Measurements from ENCODE around the gene AKR7A3. TPM values are rescaled to one million over a fixed set of nuclear protein-coding genes. Genes with fewer than 3 reads are reported as not detected.
"Not testable (repeated sequence)": the region's sequence is repeated elsewhere in the genome, so short reads cannot be mapped to it uniquely, and the experiment has no call there.

Gene AKR7A3
- 0.20 TPM for polyA plus RNA-seq

- peak within 1 kb of the TSS; percentile 60 to 87 (median 74) for H3K4me3 Mint-ChIP-seq
- H3K9me3 Mint-ChIP-seq, H3K36me3 Mint-ChIP-seq, H3K27me3 Mint-ChIP-seq, H3K27ac Mint-ChIP-seq, H3K4me1 Mint-ChIP-seq: not testable (repeated sequence)
These were observed at the start of gene AKR7A3 for GRCh38 chr1:19288324-19289241. AKR7A3 (minus strand) TSS chr1:19288770; CDS start chr1:19288709, 61 bp downstream.

DNA sequence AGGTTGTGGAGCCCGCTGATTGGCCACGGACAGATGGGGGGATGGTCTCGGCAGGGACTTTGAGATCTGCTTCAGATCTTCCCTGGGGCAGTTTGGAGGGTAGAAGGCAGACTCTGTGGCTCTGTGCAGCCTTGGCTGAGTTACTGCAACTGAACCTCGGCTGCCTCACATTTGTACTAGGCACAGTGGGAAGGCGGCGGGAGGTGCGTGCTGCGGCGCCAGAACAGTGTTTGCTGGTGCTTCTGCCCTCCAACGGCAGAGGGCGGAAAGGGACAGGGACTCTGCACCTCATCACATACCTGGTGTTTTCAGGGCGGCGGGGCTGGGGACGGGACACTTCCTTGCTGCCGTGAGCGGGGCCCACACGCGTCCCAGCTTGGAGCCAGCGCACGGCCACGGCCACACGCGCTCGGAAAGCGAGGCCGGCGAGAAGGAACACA is 49.8 kb upstream of the AKR7A3 start:
- no peaks in the 10 kb centered on the region for H3K9me3 Mint-ChIP-seq
- H3K4me1 Mint-ChIP-seq = peaks cover 0 to 4% (median 0%) of the 10 kb centered on the region in 3 donors
- H3K27me3 Mint-ChIP-seq = no peaks in the 10 kb centered on the region
- peak overlapping the region in 1 of 3 donors; percentile 23 for H3K27ac Mint-ChIP-seq
- H3K36me3 Mint-ChIP-seq = peaks cover 2% of the 10 kb centered on the region
- H3K4me3 Mint-ChIP-seq = no peak overlapping the region

DNA sequence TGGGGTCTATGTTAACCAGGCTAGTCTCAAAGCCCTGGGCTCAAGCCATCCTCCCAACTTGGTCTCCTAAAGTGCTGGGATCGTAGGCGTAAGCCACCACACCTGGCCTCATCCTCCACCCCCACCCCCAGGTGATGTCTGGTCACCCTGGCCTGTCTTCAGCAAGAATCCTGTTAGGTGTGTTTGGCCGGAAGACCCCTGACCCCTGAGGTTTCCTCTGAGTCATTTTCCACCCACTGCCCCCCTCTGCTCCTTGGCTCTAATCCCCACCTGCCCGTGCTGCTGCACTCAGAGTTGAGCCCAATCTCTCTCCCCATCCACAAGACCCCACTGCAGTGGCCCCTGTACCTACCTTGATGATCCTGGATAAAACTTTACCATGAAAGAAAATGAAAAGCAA is 48.7 kb upstream of the AKR7A3 start:
- Mint-ChIP-seq H3K27ac (peak overlapping the region in 1 of 3 donors; percentile 61), H3K36me3 (peaks cover 2% of the 10 kb centered on the region), H3K9me3 (no peaks in the 10 kb centered on the region), H3K27me3 (no peaks in the 10 kb centered on the region), H3K4me3 (no peak overlapping the region), H3K4me1 (peaks cover 0 to 4% (median 0%) of the 10 kb centered on the region in 3 donors)

GRCh38 chr1:19336543-19336942 is 48.0 kb upstream of the AKR7A3 start:
- Mint-ChIP-seq H3K36me3 (peaks cover 2% of the 10 kb centered on the region), H3K4me1 (no peaks in the 10 kb centered on the region), H3K27me3 (no peaks in the 10 kb centered on the region), H3K9me3 (no peaks in the 10 kb centered on the region), H3K27ac (peak overlapping the region in 1 of 3 donors; percentile 53), H3K4me3 (no peak overlapping the region)

GRCh38 chr1:19333587-19334354 is 45.2 kb upstream of the AKR7A3 start:
- no peaks in the 10 kb centered on the region for H3K27me3 Mint-ChIP-seq
- no peaks in the 10 kb centered on the region for H3K4me1 Mint-ChIP-seq
- no peak overlapping the region for H3K27ac Mint-ChIP-seq
- no peaks in the 10 kb centered on the region for H3K9me3 Mint-ChIP-seq
- H3K36me3 Mint-ChIP-seq = no peaks in the 10 kb centered on the region
- H3K4me3 Mint-ChIP-seq = no peak overlapping the region

DNA sequence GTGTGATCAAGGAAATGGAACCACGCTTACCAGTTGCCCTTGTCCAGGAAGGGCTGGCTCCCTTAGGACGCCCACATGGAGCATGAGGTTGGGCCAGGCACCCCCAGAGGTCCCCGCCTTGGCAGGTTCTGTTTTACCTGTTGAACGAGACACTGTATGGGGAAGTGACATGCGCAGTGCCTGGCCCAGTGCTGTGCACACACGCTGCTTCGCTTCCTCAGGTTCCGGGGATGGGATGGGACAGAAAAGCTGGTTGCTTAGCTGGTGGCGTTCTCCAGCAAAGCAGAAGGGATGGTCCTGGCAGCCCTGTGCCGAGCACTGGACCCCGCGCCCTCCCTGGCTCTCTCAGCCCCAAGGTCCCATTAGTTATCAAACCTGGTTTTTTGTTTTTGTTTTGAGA is 44.3 kb upstream of the AKR7A3 start:
- no peaks in the 10 kb centered on the region for H3K4me1 Mint-ChIP-seq
- H3K27me3 Mint-ChIP-seq = no peaks in the 10 kb centered on the region
- H3K4me3 Mint-ChIP-seq = no peak overlapping the region
- no peaks in the 10 kb centered on the region for H3K36me3 Mint-ChIP-seq
- no peak overlapping the region for H3K27ac Mint-ChIP-seq
- no peaks in the 10 kb centered on the region for H3K9me3 Mint-ChIP-seq

GRCh38 chr1:19331262-19331878 is 42.8 kb upstream of the AKR7A3 start:
- Mint-ChIP-seq H3K4me1 (peaks cover 0 to 2% (median 0%) of the 10 kb centered on the region in 3 donors), H3K27me3 (no peaks in the 10 kb centered on the region), H3K27ac (peak overlapping the region in 2 of 3 donors; percentile 25 to 35), H3K36me3 (peaks cover 4% of the 10 kb centered on the region), H3K4me3 (no peak overlapping the region), H3K9me3 (no peaks in the 10 kb centered on the region)

- H3K36me3 Mint-ChIP-seq = peaks cover 4% of the 10 kb centered on the region
- H3K4me1 Mint-ChIP-seq = peaks cover 0 to 2% (median 0%) of the 10 kb centered on the region in 3 donors
- no peaks in the 10 kb centered on the region for H3K9me3 Mint-ChIP-seq
- H3K27me3 Mint-ChIP-seq = no peaks in the 10 kb centered on the region
- H3K27ac Mint-ChIP-seq = peak overlapping the region in 2 of 3 donors; percentile 35 to 42
- H3K4me3 Mint-ChIP-seq = no peak overlapping the region
These were observed 42.0 kb upstream of the AKR7A3 start for GRCh38 chr1:19330449-19331135.

GRCh38 chr1:19329611-19330010 is 41.0 kb upstream of the AKR7A3 start:
- H3K36me3 Mint-ChIP-seq = peaks cover 5% of the 10 kb centered on the region

DNA sequence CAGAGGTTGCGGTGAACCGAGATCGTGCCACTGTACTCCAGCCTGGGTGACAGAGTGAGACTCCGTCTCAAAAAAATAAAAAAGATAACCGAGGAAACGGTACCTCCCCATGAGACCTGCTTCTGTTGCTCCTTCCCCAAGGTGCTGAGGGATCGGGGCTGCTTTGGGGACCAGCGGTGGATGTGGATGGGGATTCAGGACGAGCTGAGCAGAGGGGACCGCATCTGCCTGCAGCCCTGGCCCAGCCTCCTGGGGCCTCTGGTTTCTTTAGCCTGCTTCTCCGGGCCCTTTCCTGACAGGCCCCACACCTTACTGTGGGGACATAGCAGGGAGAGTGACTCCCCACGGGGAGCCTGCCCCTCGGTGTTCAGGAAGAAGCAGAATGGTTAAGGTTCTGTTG is 40.6 kb upstream of the AKR7A3 start:
- peaks cover 5% of the 10 kb centered on the region for H3K36me3 Mint-ChIP-seq
- H3K4me3 Mint-ChIP-seq = peak overlapping the region in 1 of 4 donors; percentile 6
- no peaks in the 10 kb centered on the region for H3K27me3 Mint-ChIP-seq
- H3K9me3 Mint-ChIP-seq = no peaks in the 10 kb centered on the region
- H3K4me1 Mint-ChIP-seq = peaks cover 0 to 2% (median 0%) of the 10 kb centered on the region in 3 donors
- H3K27ac Mint-ChIP-seq = peak overlapping the region in 2 of 3 donors; percentile 2 to 44

More at GRCh38 chr1:19329611-19330010, 41.0 kb upstream of the AKR7A3 start:
- Mint-ChIP-seq H3K4me1 (peaks cover 0 to 2% (median 0%) of the 10 kb centered on the region in 3 donors), H3K9me3 (no peaks in the 10 kb centered on the region), H3K4me3 (peak overlapping the region in 2 of 4 donors; percentile 6), H3K27ac (peak overlapping the region in 2 of 3 donors; percentile 2 to 44), H3K27me3 (no peaks in the 10 kb centered on the region)

- Mint-ChIP-seq H3K9me3 (no peaks in the 10 kb centered on the region), H3K36me3 (peaks cover 5% of the 10 kb centered on the region), H3K27ac (peak overlapping the region in 1 of 3 donors; percentile 87), H3K4me1 (peaks cover 0 to 4% (median 0%) of the 10 kb centered on the region in 3 donors), H3K27me3 (no peaks in the 10 kb centered on the region), H3K4me3 (no peak overlapping the region)
These were observed 39.9 kb upstream of the AKR7A3 start for GRCh38 chr1:19328486-19328885.

DNA sequence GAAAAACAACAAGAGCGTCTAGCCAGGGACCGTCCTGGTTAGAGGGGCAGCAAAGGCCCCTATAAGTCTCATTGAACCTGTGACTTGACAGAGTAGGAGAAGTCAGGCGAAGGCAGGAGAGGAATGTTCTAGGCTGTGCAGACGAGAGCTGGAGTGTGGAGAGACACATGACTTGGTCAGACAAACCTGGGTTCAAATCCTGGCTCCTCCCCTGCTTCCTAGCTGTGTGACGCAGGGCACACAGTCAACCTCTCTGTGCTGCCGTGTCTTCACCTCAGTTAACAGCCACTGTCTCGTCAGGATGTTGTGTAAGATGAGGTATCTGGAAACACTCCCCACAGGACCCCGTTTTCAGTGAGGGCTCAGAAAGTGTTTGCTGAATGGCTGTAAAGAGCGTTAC is 39.2 kb upstream of the AKR7A3 start:
- Mint-ChIP-seq H3K27me3 (no peaks in the 10 kb centered on the region), H3K4me3 (peak overlapping the region in 1 of 4 donors; percentile 23), H3K9me3 (no peaks in the 10 kb centered on the region), H3K27ac (peak overlapping the region in 1 of 3 donors; percentile 87), H3K4me1 (peaks cover 0 to 4% (median 0%) of the 10 kb centered on the region in 3 donors), H3K36me3 (peaks cover 5% of the 10 kb centered on the region)

GRCh38 chr1:19327301-19327700 is 38.7 kb upstream of the AKR7A3 start:
- H3K4me3 Mint-ChIP-seq = no peak overlapping the region
- no peaks in the 10 kb centered on the region for H3K9me3 Mint-ChIP-seq
- peaks cover 5% of the 10 kb centered on the region for H3K36me3 Mint-ChIP-seq
- no peak overlapping the region for H3K27ac Mint-ChIP-seq
- H3K27me3 Mint-ChIP-seq = no peaks in the 10 kb centered on the region
- peaks cover 0 to 4% (median 0%) of the 10 kb centered on the region in 3 donors for H3K4me1 Mint-ChIP-seq

GRCh38 chr1:19326748-19327065 is 38.1 kb upstream of the AKR7A3 start:
- Mint-ChIP-seq H3K4me3 (peak overlapping the region in 1 of 4 donors; percentile 76), H3K4me1 (peaks cover 0 to 4% (median 0%) of the 10 kb centered on the region in 3 donors), H3K27me3 (no peaks in the 10 kb centered on the region), H3K36me3 (peaks cover 5% of the 10 kb centered on the region), H3K9me3 (no peaks in the 10 kb centered on the region), H3K27ac (peak overlapping the region; percentile 28 to 93 (median 53))
